D341Med (cell line): ENCODE measurements around the gene ZFP92.
"Not testable (repeated sequence)": the region's sequence is repeated elsewhere in the genome, so short reads cannot be mapped to it uniquely, and the experiment has no call there.

ENCODE experiments used
- DNase-seq: peaks from one replicate; pipeline ENCODE4 v3.0.0; 2012; ENCODE audit warnings: low spot score

Gene ZFP92

DNA sequence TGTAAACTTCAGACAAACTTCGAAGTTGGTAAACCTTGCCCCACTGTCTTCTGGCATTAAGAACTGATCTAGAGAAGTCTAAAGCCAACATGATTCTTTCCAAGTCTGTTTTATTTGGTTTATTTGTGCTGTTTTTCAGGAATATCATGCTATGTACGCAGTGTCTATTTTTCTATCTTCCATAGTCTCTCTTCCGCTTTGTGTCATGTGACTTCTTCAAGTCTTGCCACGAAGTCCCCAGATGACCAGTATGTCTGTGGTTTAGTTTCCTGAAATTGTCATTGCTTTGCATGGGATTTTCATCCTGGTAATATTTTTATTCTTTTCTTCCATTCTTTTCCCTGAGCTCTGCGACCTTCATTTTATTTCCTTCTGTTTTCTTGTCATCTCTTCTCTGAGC, 25.2 kb upstream of the ZFP92 start:
- DNase-seq, result no peak

DNA sequence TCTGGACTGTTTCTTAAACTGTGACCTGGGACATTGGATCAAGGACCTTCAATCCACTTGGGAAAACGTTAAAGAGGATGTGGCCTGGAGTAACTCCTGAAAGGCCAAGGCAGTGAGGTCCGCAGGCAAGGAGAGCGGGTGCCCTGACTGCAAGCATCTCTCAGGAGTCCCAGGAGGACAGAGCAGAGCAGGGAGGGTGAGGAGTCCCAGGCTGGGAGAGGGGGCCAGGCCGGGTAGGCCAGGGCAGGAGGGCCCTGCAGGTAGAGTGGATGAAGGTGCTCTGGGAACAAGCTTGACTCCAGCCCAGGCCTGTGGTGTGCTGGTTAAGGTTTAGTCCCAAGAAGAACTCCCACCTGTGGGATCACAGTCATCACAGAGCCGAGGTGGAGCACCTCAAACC, 23.9 kb upstream of the ZFP92 start:
- DNase-seq, result no peak

DNA sequence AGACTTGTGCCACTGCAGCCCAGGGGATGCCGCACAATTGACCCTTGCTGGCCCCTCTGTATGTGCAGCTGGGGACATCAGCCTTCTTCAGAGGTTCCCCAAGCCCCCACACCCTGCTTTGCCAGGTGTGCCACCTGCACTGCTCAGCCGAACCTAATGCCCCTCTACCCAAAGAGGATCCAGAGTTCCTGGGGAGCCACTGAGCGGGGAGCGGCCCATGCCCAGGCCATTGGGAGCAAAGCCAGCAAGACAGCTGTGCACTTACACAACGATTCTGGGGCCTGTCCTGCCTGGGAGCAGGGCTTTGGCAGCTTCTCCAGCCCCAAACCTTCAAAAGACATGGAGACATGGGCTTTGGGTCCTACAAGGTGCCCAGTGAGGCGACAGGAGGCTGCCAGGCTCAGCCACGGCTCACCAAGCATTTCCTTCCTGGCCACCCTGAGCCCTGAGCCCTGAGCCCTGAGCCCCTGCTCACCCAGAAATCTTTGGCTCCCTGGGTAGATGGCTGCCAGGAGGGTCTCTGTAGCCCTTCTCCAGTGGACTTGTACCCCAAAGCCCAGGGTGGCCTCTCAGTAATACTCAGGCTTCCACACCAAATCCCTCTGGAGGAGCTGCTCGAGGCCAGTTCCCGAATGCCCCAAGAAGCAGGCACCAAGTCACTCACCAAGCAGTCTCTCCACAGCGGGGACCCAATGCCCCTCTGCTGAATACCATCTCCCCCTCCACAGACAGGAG, 23.1 kb upstream of the ZFP92 start:
- DNase-seq, result no peak

- no peak for DNase-seq
Observed at GRCh38 chrX:153388722-153389459, 22.4 kb upstream of the ZFP92 start.

DNA sequence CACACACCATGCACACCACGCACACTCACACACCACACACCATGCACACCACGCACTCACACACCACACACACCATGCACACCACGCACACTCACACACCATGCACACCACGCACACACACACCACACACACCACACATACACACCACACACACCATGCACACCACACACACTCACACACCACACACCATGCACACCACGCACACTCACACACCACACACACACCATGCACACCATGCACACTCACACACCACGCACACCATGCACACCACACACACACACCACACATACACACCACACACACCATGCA, 21.9 kb upstream of the ZFP92 start:
- not testable (repeated sequence) for DNase-seq

DNA sequence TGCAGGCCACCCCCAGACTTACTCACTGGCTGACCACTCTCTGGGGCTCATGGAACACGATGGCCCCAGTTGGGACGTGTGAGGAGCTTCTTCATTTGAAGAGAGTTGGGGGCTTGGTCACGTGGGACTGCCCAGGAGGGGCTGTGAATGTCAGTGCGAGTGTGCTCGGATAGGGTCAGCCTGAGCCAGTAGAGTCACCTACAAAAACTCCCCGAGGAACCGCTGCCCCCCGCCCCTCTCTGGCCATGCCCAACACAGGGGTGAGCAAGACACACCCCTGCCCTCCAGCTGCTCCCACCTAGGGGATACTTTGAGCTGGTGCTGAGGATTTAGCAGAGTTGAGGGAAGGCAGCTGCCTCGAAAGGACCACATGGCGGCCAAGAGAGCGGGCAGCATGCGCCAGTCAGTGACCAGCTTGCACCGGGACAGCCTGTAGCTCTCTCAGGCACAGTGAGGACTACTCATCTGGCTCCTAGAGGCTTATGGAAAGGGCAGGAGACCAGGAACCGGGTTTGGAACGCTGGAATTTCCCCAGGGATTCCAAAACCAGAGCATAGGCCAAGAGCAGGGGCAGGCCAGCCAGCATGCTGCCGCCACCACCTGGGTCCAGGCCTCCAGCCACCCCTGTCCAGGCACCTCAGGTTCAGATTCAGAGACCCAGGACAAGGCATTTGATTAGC, 18.5 kb upstream of the ZFP92 start:
- no peak for DNase-seq

DNA sequence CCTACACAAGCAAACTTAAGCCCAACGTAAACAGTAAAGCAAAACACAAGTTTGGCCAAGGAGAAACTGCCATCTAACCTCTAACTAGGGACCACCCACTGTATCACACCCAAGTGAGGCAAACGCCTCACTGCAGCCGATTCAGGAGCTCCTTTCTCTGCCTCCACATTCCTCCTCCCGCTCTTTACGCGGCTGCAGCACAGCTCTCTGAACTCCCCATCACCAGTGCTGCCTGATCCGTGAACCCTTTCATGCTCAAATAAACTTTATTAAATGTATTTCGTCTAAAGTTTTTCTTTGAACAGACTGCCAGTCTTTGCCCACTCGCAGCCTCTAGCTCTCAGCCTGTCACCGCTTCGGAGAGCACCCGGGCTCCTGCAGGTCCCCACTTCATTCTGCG, 16.7 kb upstream of the ZFP92 start:
- no peak for DNase-seq

DNA sequence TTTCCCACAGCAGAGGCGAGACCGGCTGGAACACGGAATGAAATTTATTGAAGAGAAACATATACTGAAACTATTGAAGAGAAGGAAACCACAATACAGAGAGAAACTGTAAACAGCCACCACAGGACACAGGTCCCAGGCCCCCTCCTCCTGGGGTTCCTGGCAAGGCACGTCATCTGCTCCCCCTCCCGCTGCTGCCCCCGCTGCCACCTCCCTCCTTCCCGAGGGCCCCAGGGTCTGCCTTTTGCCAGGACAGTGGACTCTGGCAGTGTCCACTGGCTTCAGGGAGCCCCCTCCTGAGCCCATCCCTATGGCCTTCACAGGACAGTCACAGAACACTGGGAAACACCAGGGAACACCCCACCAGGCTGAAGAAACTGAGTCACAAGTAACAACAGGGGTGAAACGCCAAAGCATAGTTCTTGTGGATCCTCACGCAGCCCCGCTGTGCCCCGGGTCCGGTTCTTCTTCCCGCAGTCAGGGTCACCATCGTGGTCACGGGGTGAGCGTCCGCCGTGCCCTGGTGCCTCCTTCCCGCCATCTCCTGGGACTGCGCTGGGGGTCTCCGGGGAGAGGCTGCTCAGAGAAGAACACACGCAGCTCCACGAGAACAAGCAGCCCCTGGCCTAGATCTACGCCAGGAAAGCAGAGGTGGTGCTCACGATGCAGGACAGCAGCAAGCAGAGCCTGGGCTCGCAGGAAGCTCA, 15.5 kb upstream of the ZFP92 start:
- DNase-seq, result no peak

DNA sequence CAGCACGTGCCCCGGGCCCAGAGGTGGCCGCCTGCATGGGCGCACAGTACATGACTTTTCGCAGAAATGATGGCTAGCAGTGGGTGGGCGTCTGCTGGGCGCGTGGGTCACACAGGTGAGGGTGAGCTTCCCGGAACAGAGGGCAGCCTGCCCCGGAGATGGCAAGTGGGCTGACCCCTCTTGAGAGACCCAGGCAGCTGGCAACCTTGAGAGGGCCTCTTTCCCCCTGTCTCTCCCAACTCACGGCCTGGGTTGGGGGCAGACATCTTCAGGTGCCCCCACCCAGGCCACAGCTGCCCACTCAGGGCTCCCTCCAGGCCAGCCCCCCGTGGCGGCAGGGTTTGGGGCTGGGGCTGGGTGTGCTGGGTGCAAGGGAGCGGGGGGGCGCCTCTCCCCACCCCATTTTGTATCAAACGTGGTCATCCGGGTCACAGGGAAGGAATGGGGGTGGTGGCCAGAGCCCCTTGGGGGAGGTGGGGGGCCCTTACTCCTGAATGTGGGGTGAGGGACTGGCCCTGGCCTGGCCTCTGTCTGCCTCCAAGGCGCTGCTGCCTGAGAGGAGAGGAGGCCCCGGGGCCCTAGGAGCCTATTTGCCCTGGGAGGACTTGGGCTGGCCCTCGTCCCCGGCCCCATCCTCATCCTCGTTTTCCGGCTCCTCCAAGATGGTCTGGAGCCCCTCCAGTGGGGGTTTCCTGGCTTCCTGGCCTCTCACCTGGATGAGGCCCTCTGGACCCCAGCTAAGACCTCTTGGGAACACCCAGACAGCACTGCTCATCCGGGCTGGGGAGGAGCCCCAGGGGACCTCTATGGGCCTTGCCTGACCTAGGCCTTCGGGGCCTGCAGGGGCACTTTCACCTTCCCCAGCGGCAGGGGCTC, 14.7 kb upstream of the ZFP92 start:
- DNase-seq, result no peak

GRCh38 chrX:153397256-153397960, 13.9 kb upstream of the ZFP92 start:
- DNase-seq, result no peak

DNA sequence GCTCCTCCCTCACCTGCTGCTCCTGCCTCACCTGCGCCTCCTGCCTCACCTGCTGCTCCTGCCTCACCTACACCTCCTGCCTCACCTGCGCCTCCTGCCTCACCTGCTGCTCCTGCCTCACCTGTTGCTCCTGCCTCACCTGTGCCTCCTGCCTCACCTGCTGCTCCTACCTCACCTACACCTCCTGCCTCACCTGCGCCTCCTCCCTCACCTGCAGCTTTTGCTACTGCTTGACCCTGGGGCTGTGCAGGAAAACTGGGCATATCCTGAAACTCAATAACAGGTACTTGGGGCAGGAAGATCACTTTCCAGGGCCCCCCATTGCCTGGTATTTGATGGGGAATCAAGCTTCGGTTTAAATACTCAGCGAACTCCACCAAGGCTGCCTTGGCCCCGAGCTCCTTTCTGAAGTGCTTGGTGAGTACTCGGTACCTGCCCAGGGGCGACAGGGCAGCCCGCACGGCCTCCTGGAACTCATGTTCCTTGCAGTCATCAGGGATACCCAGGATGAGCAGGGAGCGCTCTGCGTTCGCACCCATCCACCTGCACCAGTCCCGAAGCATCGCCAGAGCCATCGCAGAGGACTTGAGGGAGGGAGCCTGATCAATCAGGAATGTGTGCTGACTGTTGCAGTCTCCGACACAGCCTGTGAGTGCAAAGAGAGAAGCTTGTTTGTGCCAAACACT, 12.9 kb upstream of the ZFP92 start:
- DNase-seq, result no peak

DNA sequence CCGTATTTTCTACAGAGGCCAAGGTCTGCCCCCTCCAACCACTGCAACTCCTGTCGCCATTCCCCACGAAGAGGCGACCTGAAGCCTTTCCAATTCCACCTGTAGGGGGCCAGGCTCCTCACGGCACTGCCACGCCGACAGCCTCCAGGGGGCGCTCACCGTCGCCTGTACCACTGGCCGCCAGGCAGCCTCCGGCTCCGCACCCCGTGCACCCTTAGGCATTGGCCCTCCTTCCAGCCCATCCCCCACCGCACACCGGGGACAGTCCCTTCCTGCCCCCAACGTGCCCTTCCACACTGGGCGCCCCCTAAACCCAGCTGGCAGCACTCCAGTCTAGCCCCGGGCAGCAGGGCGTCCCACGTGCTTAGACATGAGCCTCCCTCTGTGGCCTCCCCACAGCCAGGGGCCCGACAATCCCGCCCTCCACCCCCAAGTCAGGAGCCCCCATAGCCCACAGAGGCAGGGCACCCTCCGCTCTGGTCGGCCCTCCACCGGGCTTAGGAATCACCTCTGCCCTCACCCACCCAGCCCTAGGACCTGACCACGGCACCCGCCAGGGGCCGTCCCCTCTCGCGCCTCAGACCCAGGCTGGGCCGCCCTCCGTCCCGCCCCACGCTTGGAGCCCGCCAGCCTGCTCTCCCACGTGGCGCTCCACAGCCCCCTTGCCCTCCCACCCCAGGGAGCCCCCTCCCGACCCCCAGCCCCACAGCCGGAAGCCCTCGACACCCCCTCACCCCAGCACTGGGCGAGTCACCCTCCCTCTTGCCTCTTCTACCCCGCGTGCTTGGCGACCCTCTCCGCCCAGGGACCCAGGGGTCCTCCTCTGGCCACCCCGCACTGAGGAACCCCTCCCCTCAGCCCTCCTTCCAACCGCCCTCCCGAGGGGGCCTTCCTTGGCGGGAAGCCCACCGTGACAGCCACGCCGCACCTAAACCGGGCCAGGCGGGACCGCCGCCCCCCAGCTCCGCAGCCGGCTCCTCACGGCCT, 10.8 kb upstream of the ZFP92 start:
- DNase-seq, result peak; percentile 86

DNA sequence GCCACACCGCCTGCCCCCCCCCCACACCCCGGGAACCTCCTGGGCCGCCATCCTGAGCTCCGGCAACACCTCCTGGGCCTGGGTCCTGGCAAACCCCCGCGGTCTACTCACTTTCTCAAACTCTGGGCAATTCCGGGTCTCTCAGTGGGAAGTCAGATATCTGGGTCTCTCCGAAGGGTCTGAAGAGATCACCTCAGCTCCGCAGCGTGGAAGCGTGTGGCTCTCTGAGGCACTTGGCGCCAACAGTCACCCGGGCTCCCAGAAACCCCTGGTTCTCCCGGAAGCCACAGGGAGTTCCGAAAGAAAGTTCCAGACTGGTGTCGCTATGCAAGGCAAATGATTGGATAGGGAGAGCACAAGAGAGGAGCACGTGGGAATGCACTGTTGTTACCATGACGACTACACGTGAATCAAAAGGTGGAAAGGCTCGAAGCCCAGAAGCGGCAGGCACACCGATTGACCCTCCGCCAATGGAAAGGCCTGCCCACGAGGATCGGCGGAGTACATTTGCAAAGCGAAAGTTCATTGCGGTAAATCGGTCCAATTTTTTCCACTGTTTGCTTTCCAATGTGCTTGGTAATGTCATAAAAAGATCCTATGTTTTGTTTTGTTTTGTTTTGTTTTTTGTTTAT, 10.0 kb upstream of the ZFP92 start, which contains the start of gene PNMA6E:
Gene PNMA6E (minus strand): TSS at position 218 of the 632 bp plus-strand sequence. CDS start 2,501 bp downstream, outside the sequence.
- no peak for DNase-seq

GRCh38 chrX:153404333-153404732, 6.9 kb upstream of the ZFP92 start:
- DNase-seq, result not testable (repeated sequence)

DNA sequence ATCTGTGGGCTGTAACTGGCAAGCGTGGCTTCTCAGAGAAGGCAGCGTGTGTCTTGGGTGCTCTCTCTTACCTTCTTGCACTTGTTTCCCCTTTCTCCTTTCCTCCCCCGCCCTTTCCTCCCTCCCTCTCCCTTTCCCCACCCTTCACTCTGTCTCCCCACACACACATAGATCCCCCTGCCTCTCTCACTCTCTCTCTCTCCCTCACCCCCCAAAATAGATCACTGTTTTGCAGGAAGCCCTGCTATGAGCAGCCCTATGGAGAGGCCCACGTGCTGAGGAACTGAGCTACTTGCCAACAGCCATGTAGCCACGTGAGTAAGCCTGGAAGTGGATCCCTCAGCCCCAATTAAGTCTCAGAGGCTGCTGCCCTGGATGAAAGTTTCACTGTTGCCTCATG, 5.8 kb upstream of the ZFP92 start:
- DNase-seq, result no peak

DNA sequence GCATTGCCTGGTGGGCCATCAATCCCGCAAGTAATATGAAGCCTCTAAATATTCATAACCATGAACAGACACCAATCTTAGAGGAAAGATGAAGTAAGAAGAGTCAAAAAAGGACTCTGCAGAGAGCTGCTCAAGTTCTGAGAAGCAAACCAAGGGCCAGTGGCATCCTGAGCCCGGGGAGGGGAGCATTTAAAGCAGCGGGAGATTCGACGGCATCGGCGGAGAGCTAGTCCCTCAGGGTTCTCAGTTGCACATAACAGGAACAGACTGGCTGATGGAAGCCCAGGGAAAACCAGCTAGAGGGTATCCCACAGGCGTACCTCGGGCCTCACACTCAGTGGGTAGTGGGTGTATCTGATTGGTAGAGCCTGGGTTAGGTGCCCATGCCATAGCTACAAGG, 5.3 kb upstream of the ZFP92 start:
- DNase-seq, result no peak

GRCh38 chrX:153406903-153407302, 4.4 kb upstream of the ZFP92 start:
- no peak for DNase-seq

DNA sequence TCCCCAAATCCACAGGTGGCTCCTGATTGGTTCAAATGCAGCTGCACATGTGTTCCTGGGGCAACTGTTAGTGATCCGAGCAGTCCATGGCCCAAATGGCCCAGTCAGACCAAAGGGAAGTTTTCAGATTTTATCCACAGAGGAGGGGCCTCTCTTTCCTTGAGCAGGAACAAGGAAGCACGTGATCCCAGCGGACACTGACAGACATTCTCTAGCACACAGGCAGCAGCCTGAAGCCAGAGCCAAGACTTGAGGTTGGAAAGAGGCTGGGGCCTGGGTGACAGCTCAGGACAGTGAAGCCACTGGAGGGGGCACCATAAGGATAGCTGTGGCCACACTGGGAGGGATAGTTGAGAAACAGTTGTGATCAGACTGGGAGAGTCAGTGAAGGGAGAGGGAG, 3.5 kb upstream of the ZFP92 start:
- DNase-seq, result no peak
